CD4-positive, alpha-beta T cell (primary cell): ENCODE data around the gene AKAP9. TPM values are rescaled to one million over a fixed set of nuclear protein-coding genes. Genes with fewer than 3 reads are reported as not detected.

Experiments
- ATAC-seq: fragments of 200-7000 bp; cut with Tn5 transposase; one replicate; pipeline ENCODE4 v1.10.0; 2022; ENCODE audit warnings: mild to moderate bottlenecking; ENCODE audit not compliant: poor library complexity
- CTCF ChIA-PET: fragments of 350-600 bp; sonication (Branson Sonifier 250); formaldehyde crosslinking; loops from one replicate; lab custom pipeline; 2021; ENCODE audit warnings: antibody characterized with exemption, inconsistent platforms; lab: Charles Lee
- POLR2A ChIA-PET: fragments of 350-600 bp; sonication (Branson Sonifier 250); formaldehyde crosslinking; loops from one replicate; lab custom pipeline; 2021; ENCODE audit warnings: antibody characterized with exemption, inconsistent platforms; lab: Charles Lee
- DNase-seq, 14 experiments: peaks; one replicate each; pipeline ENCODE4 v3.0.0-alpha.2; 2013 to 2020; ENCODE audit warnings: mixed read lengths in 2 of 14
- H3K27ac ChIP-seq, 2 donors: one replicate each; pipeline versions ENCODE4 v1.5.1 to v1.7.0; 2013; ENCODE audit warnings: low read length in 2 of 2, low read depth in 1 of 2, mild to moderate bottlenecking in 1 of 2
- H3K27me3 ChIP-seq, 2 experiments: 1 replicate in 1 of 2; 2 replicates in 1 of 2; pipeline versions ENCODE4 v1.6.1 to v1.7.0; 2013; ENCODE audit warnings: low read length in 2 of 2, control low read depth in 1 of 2, mild to moderate bottlenecking in 1 of 2, moderate library complexity in 1 of 2; ENCODE audit not compliant: insufficient read depth in 2 of 2, control insufficient read depth in 1 of 2
- H3K36me3 ChIP-seq: one replicate; pipeline ENCODE4 v1.6.1; 2013; ENCODE audit warnings: low read length, control low read depth; ENCODE audit not compliant: insufficient read depth
- H3K4me1 ChIP-seq: one replicate; pipeline ENCODE4 v1.6.1; 2013; ENCODE audit warnings: low read length, control low read depth; ENCODE audit not compliant: insufficient read depth
- H3K4me3 ChIP-seq: one replicate; pipeline ENCODE4 v1.5.1; 2013; ENCODE audit warnings: mild to moderate bottlenecking, low read length, moderate library complexity
- H3K9me3 ChIP-seq, 2 experiments: 1 replicate in 1 of 2; 2 replicates in 1 of 2; pipeline versions ENCODE4 v1.6.1 to v1.7.0; 2013; ENCODE audit warnings: low read length in 2 of 2, mild to moderate bottlenecking in 2 of 2, control low read depth in 1 of 2, moderate library complexity in 1 of 2; ENCODE audit not compliant: control insufficient read depth in 1 of 2, insufficient read depth in 1 of 2
- H3K27ac Mint-ChIP-seq: one replicate; pipeline ENCODE4 v1.8.0; 2020; ENCODE audit warnings: mixed read lengths
- H3K27me3 Mint-ChIP-seq: one replicate; pipeline ENCODE4 v1.8.0; 2021; ENCODE audit warnings: mixed read lengths
- H3K36me3 Mint-ChIP-seq: one replicate; pipeline ENCODE4 v1.8.0; 2021; ENCODE audit warnings: low read depth, mixed read lengths
- H3K4me1 Mint-ChIP-seq: one replicate; pipeline ENCODE4 v1.8.0; 2021; ENCODE audit warnings: low read depth, mixed read lengths
- H3K4me3 Mint-ChIP-seq: one replicate; pipeline ENCODE4 v1.8.0; 2020; ENCODE audit warnings: mild to moderate bottlenecking, mixed read lengths
- H3K9me3 Mint-ChIP-seq: one replicate; pipeline ENCODE4 v1.8.0; 2020; ENCODE audit warnings: mixed read lengths
- CTCF ChIP-seq: fragments of 200-600 bp; IDR thresholded peaks from one replicate; pipeline ENCODE4 v1.8.0; 2022; ENCODE audit warnings: antibody characterized with exemption, mild to moderate bottlenecking
- intact Hi-C, 2 experiments: fragments of 100-400 bp; cut with DNase I in 1 of 2; cut with micrococcal nuclease in 1 of 2; formaldehyde crosslinking; loops; one replicate each; pipeline versions ENCODE4 v1.15.1 to v1.9.0; 2023 to 2025; cut with DNase I, micrococcal nuclease
- total RNA-seq, 174 experiments: library from RNA in 2 of 174; stranded (reverse) in 2 of 174; gene quantifications; one replicate each; pipeline ENCODE4 v1.2.3 and lab custom pipeline; 2021 to 2026

AKAP9 gene
- total RNA-seq, 2 experiments from 2014 or later, result 62.5 to 64.8 TPM

GRCh38 chr7:92119213-92119759 is 178.6 kb downstream of the AKAP9 start:
- H3K4me1 Mint-ChIP-seq, result peaks cover 4% of the 10 kb centered on the region
- no peaks in the 10 kb centered on the region for H3K27me3 Mint-ChIP-seq
- no peaks in the 10 kb centered on the region for H3K27me3 ChIP-seq
- no peak overlapping the region for H3K27ac Mint-ChIP-seq
- no peaks in the 10 kb centered on the region for H3K9me3 Mint-ChIP-seq
- no peaks in the 10 kb centered on the region for H3K9me3 ChIP-seq
- CTCF ChIA-PET, result no interaction called here
- ATAC-seq, result no peak
- H3K4me3 Mint-ChIP-seq, result no peak overlapping the region
- no peak for DNase-seq
- no peak overlapping the region for H3K4me3 ChIP-seq
- no peak overlapping the region for H3K27ac ChIP-seq
- peaks cover 27% of the 10 kb centered on the region for H3K36me3 ChIP-seq
- peaks cover 86% of the 10 kb centered on the region for H3K36me3 Mint-ChIP-seq
- TF ChIP-seq CTCF, result no peak
- intact Hi-C loops, result no loop called here
- POLR2A ChIA-PET, result no interaction called here
- H3K4me1 ChIP-seq, result no peaks in the 10 kb centered on the region

- ChIA-PET CTCF (no interaction called here), POLR2A (no interaction called here)
- Mint-ChIP-seq H3K4me1 (peaks cover 4% of the 10 kb centered on the region), H3K27ac (no peak overlapping the region), H3K4me3 (no peak overlapping the region), H3K9me3 (no peaks in the 10 kb centered on the region), H3K36me3 (peaks cover 81% of the 10 kb centered on the region), H3K27me3 (no peaks in the 10 kb centered on the region)
- Histone ChIP-seq H3K4me3 (no peak overlapping the region), H3K4me1 (no peaks in the 10 kb centered on the region), H3K27ac (no peak overlapping the region), H3K27me3 (no peaks in the 10 kb centered on the region), H3K36me3 (peaks cover 40% of the 10 kb centered on the region), H3K9me3 (no peaks in the 10 kb centered on the region)
- intact Hi-C loops, result no loop called here
- DNase-seq (no peak), ATAC-seq (no peak)
- no peak for TF ChIP-seq CTCF
Observed at GRCh38 chr7:92121681-92122080, 181.0 kb downstream of the AKAP9 start.

GRCh38 chr7:92131093-92131492 is 190.4 kb downstream of the AKAP9 start:
- Mint-ChIP-seq H3K4me1 (peaks cover 40% of the 10 kb centered on the region), H3K27me3 (no peaks in the 10 kb centered on the region), H3K27ac (no peak overlapping the region), H3K4me3 (no peak overlapping the region), H3K9me3 (no peaks in the 10 kb centered on the region), H3K36me3 (peaks cover 39% of the 10 kb centered on the region)
- Histone ChIP-seq H3K9me3 (no peaks in the 10 kb centered on the region), H3K27me3 (no peaks in the 10 kb centered on the region), H3K27ac (no peak overlapping the region), H3K36me3 (peaks cover 8% of the 10 kb centered on the region), H3K4me1 (peaks cover 21% of the 10 kb centered on the region), H3K4me3 (no peak overlapping the region)
- intact Hi-C loops, result loop anchor here (5.0 to 10.0 kb wide), 4 partner anchors 116 to 1874 kb away; partner anchors contain the start of genes GATAD1 (in 2 of the 2), ANKIB1 (in 1 of the 2), BET1 (in 1 of the 2) and KRIT1 (in 1 of the 2)
- ChIA-PET CTCF (no interaction called here), POLR2A (no interaction called here)
- TF ChIP-seq CTCF, result no peak
- no peak for ATAC-seq
- DNase-seq, result no peak
